Hypothalamus (tissue), 51 donors: ENCODE data around the gene MGA.

Experiments used
- DNase-seq, 51 donors: peaks; one replicate each; lab custom pipeline; 2025; lab: John Stamatoyannopoulos, UW

The MGA gene

GRCh38 chr15:41804361-41804760 lies 144.2 kb downstream of the MGA start:
- no peak for DNase-seq

DNA sequence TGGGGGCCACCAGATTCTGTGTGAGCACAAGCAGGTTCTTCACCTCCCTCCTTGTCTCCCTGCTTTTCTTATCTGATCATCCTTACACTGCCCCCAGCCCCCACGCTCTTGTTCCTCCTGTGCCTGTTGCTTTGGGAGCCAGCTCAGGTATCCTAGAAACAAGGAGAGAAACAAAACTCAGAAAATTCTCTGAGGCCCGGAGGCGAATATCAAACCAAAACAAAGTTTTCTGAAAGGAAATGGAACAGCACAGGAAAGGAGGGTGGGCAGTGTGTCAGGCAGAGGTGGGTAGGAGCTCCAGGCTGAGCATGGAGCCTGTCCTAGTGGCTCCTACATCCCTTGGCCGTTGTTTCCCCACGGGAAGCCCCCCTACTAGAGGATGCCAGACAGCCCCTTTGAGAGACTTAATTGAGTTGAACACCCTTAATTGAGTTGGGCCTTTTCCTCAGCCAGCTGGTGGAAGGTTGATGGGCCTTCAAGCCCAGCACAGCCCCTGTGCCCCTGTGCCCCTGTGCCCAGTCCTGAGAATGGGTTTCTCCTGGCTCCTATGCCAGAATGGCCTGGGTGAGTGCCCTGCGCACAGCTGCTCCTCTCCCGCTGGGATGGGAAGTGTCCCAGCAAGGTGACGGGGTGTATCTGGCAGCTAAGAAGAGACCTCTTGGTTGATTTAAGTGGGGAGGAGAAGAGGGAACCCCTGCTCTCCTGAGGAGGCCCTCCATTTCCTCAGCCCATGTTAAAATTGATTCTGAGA lies 144.9 kb downstream of the MGA start:
- DNase-seq: peak in 1 of 51 donors; percentile 17

GRCh38 chr15:41805711-41806110 lies 145.5 kb downstream of the MGA start:
- DNase-seq: no peak

DNA sequence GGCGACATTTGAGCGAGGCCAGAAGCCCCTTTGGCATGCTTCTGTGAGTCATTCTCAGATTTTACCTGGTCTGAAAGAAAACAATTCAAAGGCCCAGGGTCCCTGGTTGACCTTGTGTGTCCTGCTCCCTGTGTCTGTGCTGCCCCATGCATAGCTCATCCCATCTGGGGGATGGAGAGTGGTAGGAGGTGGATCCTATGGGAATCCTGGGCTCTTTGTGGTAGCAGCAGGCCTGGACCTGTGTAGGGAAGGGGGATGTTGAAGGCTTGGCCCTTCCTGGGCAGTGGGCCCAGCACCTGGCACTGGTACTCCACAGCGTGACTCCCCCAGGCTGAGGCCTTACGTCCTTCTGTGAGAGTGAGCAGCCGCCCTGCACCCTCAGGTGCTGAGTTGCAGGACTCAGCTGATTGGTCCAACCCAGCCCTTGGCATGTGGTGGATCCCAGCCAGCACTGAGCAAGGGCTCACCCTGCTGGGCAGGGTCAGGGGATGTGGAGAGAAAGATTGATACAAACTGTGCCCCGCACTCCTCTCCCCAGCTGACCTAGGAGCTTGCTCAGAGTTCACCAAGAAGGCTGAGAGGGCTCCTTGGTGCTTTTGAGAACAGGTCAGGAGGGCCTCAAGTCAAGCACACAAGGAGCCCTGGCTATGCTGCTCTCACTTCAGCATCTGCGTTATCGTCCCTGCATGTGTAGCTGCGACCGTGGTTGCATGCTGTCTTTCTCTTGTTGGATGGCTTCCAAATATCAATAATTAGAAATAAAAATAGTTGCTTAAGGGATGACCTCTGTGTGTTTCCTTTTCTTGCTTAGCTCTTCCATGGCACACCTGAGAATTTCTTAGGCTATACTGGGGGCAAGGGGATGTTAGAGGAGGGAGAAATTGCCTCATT lies 146.3 kb downstream of the MGA start:
- DNase-seq: no peak

GRCh38 chr15:41809121-41809520 lies 148.9 kb downstream of the MGA start:
- DNase-seq: no peak

DNA sequence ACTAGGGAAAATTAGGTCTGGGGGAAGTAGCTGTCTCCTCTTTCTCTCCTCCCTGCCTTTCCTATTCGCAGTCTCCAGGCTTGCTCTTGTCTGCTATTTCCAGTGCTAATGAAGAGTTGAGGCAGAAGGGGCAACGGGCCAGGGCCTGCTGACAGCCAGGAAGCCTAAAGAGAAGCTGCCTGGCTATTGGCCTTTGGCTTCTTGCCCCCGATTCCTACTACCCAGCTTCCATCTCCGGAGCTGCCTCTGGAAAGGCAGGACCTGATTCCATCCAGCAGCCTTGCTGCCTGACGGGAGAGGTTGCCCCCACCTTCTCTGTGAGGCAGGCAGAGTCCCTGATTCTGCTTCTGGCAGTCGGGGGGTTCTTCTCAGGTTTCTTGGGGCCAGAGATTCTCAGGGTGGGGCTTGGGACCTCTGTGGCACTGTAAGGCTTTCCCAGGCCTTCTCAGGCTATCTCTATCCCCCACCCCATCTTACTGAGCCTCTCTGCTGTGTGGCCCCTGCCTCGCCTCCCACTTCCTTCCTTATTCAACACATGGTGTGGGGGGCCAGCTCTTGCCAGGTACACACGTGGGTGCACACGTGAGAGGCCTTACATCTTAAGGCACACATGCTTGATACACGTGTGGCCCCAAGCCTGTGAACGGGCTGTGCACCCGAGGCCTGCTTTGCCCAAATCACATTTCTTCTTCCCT lies 149.5 kb downstream of the MGA start:
- DNase-seq: peak in 3 of 51 donors; percentile 9 to 32 (median 21)

DNA sequence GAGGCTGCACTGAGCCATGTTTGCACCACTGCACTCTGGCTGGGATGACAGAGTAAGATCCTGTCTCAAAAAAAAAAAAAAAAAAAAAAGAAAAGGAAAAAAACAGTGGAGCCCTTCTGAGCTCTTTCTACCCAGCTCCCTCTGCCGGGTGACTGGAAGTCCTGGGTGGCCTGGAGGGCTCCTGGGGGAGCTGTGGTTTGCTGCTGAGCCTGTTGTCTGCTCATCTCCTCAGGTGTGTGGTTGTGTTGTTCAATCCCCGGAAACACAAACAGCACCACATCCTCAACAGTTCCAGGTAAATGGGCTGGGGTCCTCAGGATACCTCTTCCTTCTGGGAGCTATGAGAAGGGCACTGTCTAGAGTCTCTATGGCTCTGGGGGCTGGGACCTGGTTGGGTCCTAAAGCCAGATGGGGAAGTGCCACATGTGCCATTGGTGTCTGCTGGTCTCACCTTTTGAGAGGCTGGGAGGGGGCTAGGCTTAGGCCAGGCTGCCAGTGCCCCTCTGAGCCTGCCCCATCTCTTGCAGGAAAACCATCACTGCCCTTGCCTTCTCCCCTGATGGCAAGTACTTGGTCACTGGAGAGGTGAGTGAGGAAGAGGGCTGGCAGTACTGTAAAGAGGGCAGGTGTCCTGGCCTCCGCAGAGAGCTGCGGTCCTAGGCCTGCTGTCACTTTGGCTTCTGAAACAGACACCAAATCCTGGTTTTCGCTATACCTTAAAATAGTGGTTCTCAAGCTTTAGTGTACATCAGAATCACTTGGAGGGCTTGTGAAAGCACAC lies 150.6 kb downstream of the MGA start:
- no peak for DNase-seq

DNA sequence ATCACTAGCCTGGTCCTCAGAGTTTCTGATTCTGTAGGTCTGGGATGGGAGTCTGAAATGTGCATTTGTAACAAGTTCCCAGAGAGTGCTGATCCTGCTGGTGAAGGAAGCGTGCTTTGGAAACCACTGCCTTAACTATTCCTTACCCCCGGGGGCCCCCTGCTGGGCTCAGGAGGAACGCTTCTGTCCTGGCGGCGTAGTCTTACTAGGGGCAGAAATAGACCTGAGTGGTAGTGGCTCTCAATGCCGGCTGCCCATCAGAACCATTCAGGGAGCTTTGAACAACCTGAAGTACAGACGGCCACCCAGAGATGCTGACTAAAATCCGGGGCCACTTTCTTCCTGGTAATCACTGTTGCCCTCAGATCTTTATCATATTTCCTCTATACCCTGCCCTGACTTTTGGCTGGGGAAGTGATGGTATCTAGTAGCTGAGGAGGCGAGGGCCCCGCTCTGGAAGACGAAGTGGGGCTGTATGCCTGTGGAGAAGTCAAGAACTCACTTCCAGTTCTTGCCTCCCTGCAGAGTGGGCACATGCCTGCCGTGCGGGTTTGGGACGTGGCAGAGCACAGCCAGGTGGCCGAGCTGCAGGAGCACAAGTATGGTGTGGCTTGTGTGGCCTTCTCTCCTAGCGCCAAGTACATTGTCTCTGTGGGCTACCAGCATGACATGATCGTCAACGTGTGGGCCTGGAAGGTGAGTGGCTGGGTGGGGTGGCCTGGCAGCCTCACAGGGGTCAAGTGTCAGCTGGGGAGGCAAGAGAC lies 151.4 kb downstream of the MGA start:
- peak in 50 of 51 donors; percentile 12 to 88 (median 61) for DNase-seq

DNA sequence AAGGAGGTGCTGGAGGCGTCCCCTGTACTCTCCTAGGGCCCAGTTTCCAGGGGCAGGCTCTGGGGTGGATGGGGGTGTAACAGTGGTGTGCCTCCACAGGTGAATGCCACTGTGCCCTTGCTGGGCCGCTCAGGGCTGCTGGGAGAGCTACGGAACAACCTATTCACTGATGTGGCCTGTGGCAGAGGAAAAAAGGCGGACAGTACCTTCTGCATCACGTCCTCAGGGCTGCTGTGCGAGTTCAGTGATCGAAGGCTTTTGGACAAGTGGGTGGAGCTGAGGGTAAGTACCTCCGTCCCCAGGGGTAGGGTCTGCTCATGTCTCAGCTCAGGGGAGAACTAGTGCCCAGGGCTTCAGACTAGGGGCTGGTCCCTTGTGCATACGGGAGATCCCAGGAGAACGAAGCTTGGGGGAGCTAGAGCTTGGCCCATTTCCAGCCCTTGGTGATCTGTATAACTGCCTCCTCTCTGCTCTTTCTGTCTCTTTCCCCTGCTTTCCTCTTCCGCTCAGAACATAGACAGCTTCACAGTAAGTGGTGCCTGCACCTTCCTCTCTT lies 152.7 kb downstream of the MGA start:
- DNase-seq: no peak

- DNase-seq: no peak
Observed at GRCh38 chr15:41813426-41813825, 153.2 kb downstream of the MGA start.

- no peak for DNase-seq
Observed at GRCh38 chr15:41814534-41814933, 154.3 kb downstream of the MGA start.

GRCh38 chr15:41816788-41817187 lies 156.6 kb downstream of the MGA start:
- no peak for DNase-seq

DNA sequence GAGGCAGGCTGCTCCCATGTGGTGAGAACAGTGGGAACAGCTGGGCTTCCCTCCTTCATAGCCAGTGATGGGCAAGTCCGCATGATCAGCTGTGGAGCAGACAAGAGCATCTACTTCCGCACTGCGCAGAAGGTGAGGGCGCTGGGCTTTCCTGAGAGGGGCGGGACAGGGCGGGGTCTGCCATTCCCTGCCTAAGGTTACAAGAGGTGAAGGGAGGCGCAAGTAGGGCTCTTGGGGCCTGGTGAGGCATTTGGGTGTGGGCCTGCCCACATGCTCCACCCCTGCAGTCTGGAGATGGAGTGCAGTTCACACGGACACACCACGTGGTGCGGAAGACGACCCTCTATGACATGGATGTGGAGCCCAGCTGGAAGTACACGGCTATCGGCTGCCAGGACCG lies 157.1 kb downstream of the MGA start:
- DNase-seq: no peak

GRCh38 chr15:41817781-41818180 lies 157.6 kb downstream of the MGA start:
- no peak for DNase-seq

- DNase-seq: no peak
Observed at GRCh38 chr15:41819455-41820050, 159.3 kb downstream of the MGA start.

DNA sequence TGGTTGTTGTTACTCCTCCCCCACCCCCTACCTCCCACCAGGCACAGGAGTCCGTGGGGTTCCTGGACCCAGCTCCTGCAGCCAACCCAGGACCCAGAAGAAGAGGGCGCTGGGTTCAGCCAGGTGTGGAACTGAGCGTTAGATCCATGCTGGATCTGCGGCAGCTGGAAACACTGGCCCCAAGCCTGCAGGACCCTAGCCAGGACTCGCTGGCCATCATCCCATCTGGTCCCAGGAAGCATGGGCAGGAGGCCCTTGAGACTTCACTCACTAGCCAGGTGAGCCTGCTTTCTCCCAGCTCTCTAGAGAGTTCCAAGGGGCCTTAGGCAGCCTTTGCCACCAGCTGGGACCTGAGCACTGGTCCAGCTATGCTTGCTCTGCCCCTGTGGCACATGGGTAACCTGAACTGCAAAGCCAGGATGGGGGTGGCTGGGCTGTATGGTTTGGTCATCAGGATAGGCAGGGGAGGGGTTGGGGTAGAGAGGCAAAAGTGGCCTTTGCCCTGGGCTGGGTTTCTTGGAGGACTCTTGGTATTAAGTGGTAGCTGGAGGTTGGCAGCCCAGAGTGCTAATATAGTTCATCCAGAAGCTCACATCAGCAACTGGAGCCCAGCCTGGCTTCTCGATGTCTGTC lies 160.7 kb downstream of the MGA start:
- no peak for DNase-seq

- DNase-seq: peak in 5 of 51 donors; percentile 9 to 46 (median 18)
Observed at GRCh38 chr15:41821831-41822230, 161.6 kb downstream of the MGA start.

DNA sequence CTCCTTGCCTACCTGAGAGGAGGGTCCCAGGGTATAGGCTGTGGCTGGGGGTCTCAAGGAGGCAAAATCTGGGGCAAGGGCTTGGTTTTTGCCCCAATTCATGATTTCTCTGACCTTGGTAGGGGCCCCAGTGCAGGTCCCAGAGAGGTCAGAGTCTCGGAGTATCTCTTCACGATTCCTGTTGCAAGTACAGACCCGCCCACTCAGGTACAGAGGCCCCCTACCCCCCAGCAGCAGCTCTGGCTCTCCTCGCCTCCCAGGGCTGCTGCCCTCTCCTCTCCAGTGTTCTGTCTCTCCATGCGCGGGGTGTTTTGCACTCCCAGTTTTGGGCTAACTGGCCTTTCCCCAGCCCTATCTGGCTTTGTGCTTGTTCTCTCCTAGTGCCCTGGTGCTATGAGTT lies 162.3 kb downstream of the MGA start:
- no peak for DNase-seq
